OCI-LY7 (cell line): ENCODE data around the gene ORC3. TPM values are rescaled to one million over a fixed set of nuclear protein-coding genes. Genes with fewer than 3 reads are reported as not detected.
A peak's percentile ranks its signal among the peaks of the same experiment; 100 is the strongest.

Source experiments
- BruUV-seq: library from RNA; stranded (reverse); fragments of 400-500 nt; replicated peaks from 2 replicates; lab custom pipeline; 2021; lab: Mats Ljungman, UMichigan
- CTCF ChIA-PET: fragments of 300-600 bp; sonication (Branson Sonifier 250); formaldehyde crosslinking; loops from one replicate; lab custom pipeline; 2022; ENCODE audit warnings: antibody characterized with exemption; ENCODE audit not compliant: unreplicated experiment; lab: Charles Lee
- POLR2A ChIA-PET: fragments of 300-600 bp; sonication (Branson Sonifier 250); formaldehyde crosslinking; loops from one replicate; lab custom pipeline; 2022; ENCODE audit warnings: antibody characterized with exemption; lab: Charles Lee
- DNase-seq: peaks from one replicate; pipeline ENCODE4 v3.0.0-alpha.2; 2015; ENCODE audit warnings: low spot score
- H2AFZ ChIP-seq: fragments of 200-600 bp; sonication (generic), shearing (Covaris generic); 2 replicates; pipeline ENCODE4 v1.6.1; 2014; ENCODE audit warnings: mild to moderate bottlenecking, antibody characterized with exemption, low read length, moderate library complexity
- H3K27ac ChIP-seq: fragments of 200-600 bp; sonication (generic); 2 replicates; pipeline ENCODE4 v1.5.1; 2014; ENCODE audit warnings: mixed run types, low read depth, mild to moderate bottlenecking, moderate library complexity, low read length, inconsistent platforms; ENCODE audit not compliant: poor library complexity, severe bottlenecking
- H3K36me3 ChIP-seq: fragments of 200-600 bp; sonication (generic); 2 replicates; pipeline ENCODE4 v1.6.1; 2014; ENCODE audit warnings: mild to moderate bottlenecking, antibody characterized with exemption, low read length, moderate library complexity, mixed read lengths; ENCODE audit not compliant: insufficient read depth
- H3K4me1 ChIP-seq: fragments of 200-600 bp; sonication (generic); 2 replicates; pipeline ENCODE4 v1.5.1; 2014; ENCODE audit warnings: mild to moderate bottlenecking, low read length; ENCODE audit not compliant: insufficient read depth, poor library complexity, severe bottlenecking
- H3K4me2 ChIP-seq: fragments of 200-600 bp; sonication (generic); 2 replicates; pipeline ENCODE4 v1.6.1; 2014; ENCODE audit warnings: mild to moderate bottlenecking, low read length
- H3K4me3 ChIP-seq: fragments of 200-600 bp; sonication (generic); 2 replicates; pipeline ENCODE4 v1.5.1; 2014; ENCODE audit warnings: mild to moderate bottlenecking, low read depth, low read length; ENCODE audit not compliant: poor library complexity, severe bottlenecking
- H3K79me2 ChIP-seq: fragments of 200-600 bp; sonication (generic); 2 replicates; pipeline ENCODE4 v1.6.1; 2016; ENCODE audit warnings: low read depth, mild to moderate bottlenecking, low read length, moderate library complexity, mixed read lengths; ENCODE audit not compliant: insufficient read depth
- H3K9me2 ChIP-seq: fragments of 200-600 bp; sonication (generic); 2 replicates; pipeline ENCODE4 v1.6.1; 2016; ENCODE audit warnings: mild to moderate bottlenecking, low read length, mixed read lengths; ENCODE audit not compliant: insufficient read depth
- H3K9me3 ChIP-seq: fragments of 200-600 bp; sonication (generic); 2 replicates; pipeline ENCODE4 v1.6.1; 2014; ENCODE audit warnings: mild to moderate bottlenecking, mixed run types, low read length, mixed read lengths
- H4K20me1 ChIP-seq: fragments of 200-600 bp; sonication (generic); 2 replicates; pipeline ENCODE4 v1.6.1; 2014; ENCODE audit warnings: mild to moderate bottlenecking, antibody characterized with exemption, low read length, moderate library complexity, mixed read lengths; ENCODE audit not compliant: insufficient read depth
- CTCF ChIP-seq: fragments of 200-600 bp; sonication (generic); conservative IDR thresholded peaks from 2 replicates; pipeline ENCODE4 v1.5.1; 2014; ENCODE audit warnings: mild to moderate bottlenecking, antibody characterized with exemption, low read length, moderate library complexity, mixed read lengths
- EZH2phosphoT487 ChIP-seq: fragments of 200-600 bp; sonication (generic); IDR thresholded peaks from 2 replicates; pipeline ENCODE4 v1.6.1; 2018; ENCODE audit warnings: low read depth, borderline replicate concordance, mild to moderate bottlenecking, mixed run types, antibody characterized with exemption, low read length, moderate library complexity, mixed read lengths
- intact Hi-C: fragments of 100-400 bp; cut with micrococcal nuclease; formaldehyde crosslinking; loops from one replicate; pipeline ENCODE4 v1.10.0; 2022; ENCODE audit not compliant: unreplicated experiment
- total RNA-seq, 2 experiments: library from RNA; depleted of rRNA in 1 of 2; stranded (reverse); fragments of >200 nt in 1 of 2; shearing (Covaris generic) in 1 of 2; gene quantifications; 2 replicates each; pipeline ENCODE4 v1.2.3, GENCODE V29; 2014 to 2022

The ORC3 gene
- total RNA-seq, 2 experiments from 2014 or later: 34.8 to 45.0 TPM

- H3K27ac ChIP-seq: peak overlapping the region; percentile 29
- ChIA-PET POLR2A (interaction anchor here (0.6 to 1.7 kb wide), 3 partner anchors 8 to 118 kb away, joined by 3 to 6 read pairs (median 4); partner anchors contain the start of gene SLC35A1), CTCF (interaction anchor here (0.6 kb wide), 1 partner anchor 519 kb away, joined by 4 read pairs; no protein-coding TSS in a partner anchor)
- no peaks in the 10 kb centered on the region for H3K9me2 ChIP-seq
- H2AFZ ChIP-seq: peak overlapping the region; percentile 68; the same call in 1 of the 2 replicates
- H3K4me3 ChIP-seq: peak overlapping the region; percentile 95
- peaks cover 71% of the 10 kb centered on the region for H3K79me2 ChIP-seq
- H3K9me3 ChIP-seq: peaks cover 16% of the 10 kb centered on the region; the same call in 1 of the 2 replicates
- peaks cover 57% of the 10 kb centered on the region for H3K36me3 ChIP-seq
- 0 out of 2 replicates have a peak, but pooled peaks cover 12% of the 10 kb centered on the region for H4K20me1 ChIP-seq
- no peak for DNase-seq
- H3K4me1 ChIP-seq: peaks cover 34% of the 10 kb centered on the region
- intact Hi-C loops: no loop called here
- no peak for TF ChIP-seq EZH2phosphoT487
- TF ChIP-seq CTCF: no peak
- peak overlapping the region; percentile 83 for H3K4me2 ChIP-seq
- BruUV-seq: TSS peak; percentile 80
Observed at GRCh38 chr6:87590417-87590880, 514 bp downstream of the ORC3 start.

- H3K4me3 ChIP-seq: peak overlapping the region; percentile 95
- TF ChIP-seq EZH2phosphoT487: no peak
- no peak for TF ChIP-seq CTCF
- H3K27ac ChIP-seq: no peak overlapping the region
- peaks cover 58% of the 10 kb centered on the region for H3K36me3 ChIP-seq
- 0 out of 2 replicates have a peak, but pooled peaks cover 12% of the 10 kb centered on the region for H4K20me1 ChIP-seq
- H3K9me2 ChIP-seq: no peaks in the 10 kb centered on the region
- H3K4me2 ChIP-seq: peak overlapping the region; percentile 83
- H2AFZ ChIP-seq: no peak overlapping the region
- intact Hi-C loops: no loop called here
- ChIA-PET CTCF (no interaction called here), POLR2A (interaction anchor here (0.9 to 1.4 kb wide), 3 partner anchors 8 to 41 kb away, joined by 3 to 4 read pairs (median 3); no protein-coding TSS in a partner anchor)
- BruUV-seq: no TSS peak
- peaks cover 16% of the 10 kb centered on the region; the same call in 1 of the 2 replicates for H3K9me3 ChIP-seq
- DNase-seq: no peak
- peaks cover 67% of the 10 kb centered on the region for H3K79me2 ChIP-seq
- H3K4me1 ChIP-seq: peaks cover 34% of the 10 kb centered on the region
Observed at GRCh38 chr6:87590990-87591389, 1.1 kb downstream of the ORC3 start.

- no peak for TF ChIP-seq CTCF
- TF ChIP-seq EZH2phosphoT487: no peak
- Histone ChIP-seq H3K79me2 (no peaks in the 10 kb centered on the region), H2AFZ (no peak overlapping the region), H3K4me3 (no peak overlapping the region), H3K4me1 (no peaks in the 10 kb centered on the region), H3K36me3 (peaks cover 28% of the 10 kb centered on the region; the same call in 1 of the 2 replicates), H3K9me3 (no peaks in the 10 kb centered on the region), H3K9me2 (no peaks in the 10 kb centered on the region), H3K4me2 (no peak overlapping the region), H3K27ac (no peak overlapping the region), H4K20me1 (no peaks in the 10 kb centered on the region)
- ChIA-PET POLR2A (interaction anchor here (0.6 kb wide), 1 partner anchor 455 kb away, joined by 3 read pairs; no protein-coding TSS in a partner anchor), CTCF (no interaction called here)
- BruUV-seq: no TSS peak
- DNase-seq: no peak
- intact Hi-C loops: no loop called here
Observed at GRCh38 chr6:87600576-87600975, 10.6 kb downstream of the ORC3 start.
